ENCODE results near the gene ECD. TPM values are rescaled to one million over a fixed set of nuclear protein-coding genes. Genes with fewer than 3 reads are reported as not detected.
A peak's percentile ranks its signal among the peaks of the same experiment; 100 is the strongest.

Gene ECD
- total RNA-seq, result 10 to 100 TPM; 14.4 to 20.7 TPM

- Histone ChIP-seq H3K9me3 (no peaks in the 10 kb centered on the region), H3K4me1 (peaks cover 0 to 36% of the 10 kb centered on the region in 2 donors), H3K27me3 (no peaks in the 10 kb centered on the region), H3K36me3 (peaks cover 3% of the 10 kb centered on the region), H3K4me3 (peak within 1 kb of the TSS; percentile 80 to 90), H3K27ac (peak within 1 kb of the TSS; percentile 91 to 95)
- DNase-seq (ENCODE audit: low spot score), result peak; percentile 94
- TF ChIP-seq CTCF (IDR thresholded peaks at IDR 0.05), result peak in 1 of 2 donors; percentile 52
Observed at GRCh38 chr10:73167783-73168464, at the start of gene ECD, which contains the start of gene FAM149B1. TSS of gene ECD (minus strand) at chr10:73168008. CDS start at chr10:73163937, 4,071 bp downstream. TSS of gene FAM149B1 (plus strand) at chr10:73168119. CDS start at chr10:73168340, 221 bp downstream.

GRCh38 chr10:73215749-73216148 is 47.9 kb upstream of the ECD start:
- Histone ChIP-seq H3K27ac (no peak overlapping the region), H3K36me3 (peaks cover 32% of the 10 kb centered on the region), H3K4me1 (peaks cover 0 to 3% of the 10 kb centered on the region in 2 donors), H3K9me3 (no peaks in the 10 kb centered on the region), H3K27me3 (no peaks in the 10 kb centered on the region), H3K4me3 (no peak overlapping the region)
- TF ChIP-seq CTCF (IDR thresholded peaks at IDR 0.05), result no peak
- DNase-seq (ENCODE audit: low spot score), result no peak

- Histone ChIP-seq H3K27ac (no peak overlapping the region), H3K4me1 (no peaks in the 10 kb centered on the region), H3K9me3 (no peaks in the 10 kb centered on the region), H3K27me3 (no peaks in the 10 kb centered on the region), H3K36me3 (peaks cover 23% of the 10 kb centered on the region), H3K4me3 (no peak overlapping the region)
- no peak for DNase-seq (ENCODE audit: low spot score)
- TF ChIP-seq CTCF (IDR thresholded peaks at IDR 0.05), result no peak
Observed at GRCh38 chr10:73211106-73211811, 43.5 kb upstream of the ECD start.

GRCh38 chr10:73210395-73211105 is 42.7 kb upstream of the ECD start:
- H3K4me3 ChIP-seq, result no peak overlapping the region
- H3K9me3 ChIP-seq, result no peaks in the 10 kb centered on the region
- H3K27ac ChIP-seq, result no peak overlapping the region
- no peak for DNase-seq (ENCODE audit: low spot score)
- H3K36me3 ChIP-seq, result peaks cover 23% of the 10 kb centered on the region
- TF ChIP-seq CTCF (IDR thresholded peaks at IDR 0.05), result no peak
- no peaks in the 10 kb centered on the region for H3K27me3 ChIP-seq
- H3K4me1 ChIP-seq, result no peaks in the 10 kb centered on the region

GRCh38 chr10:73209705-73210104 is 41.9 kb upstream of the ECD start:
- Histone ChIP-seq H3K27me3 (no peaks in the 10 kb centered on the region), H3K27ac (no peak overlapping the region), H3K36me3 (peaks cover 23% of the 10 kb centered on the region), H3K4me1 (no peaks in the 10 kb centered on the region), H3K4me3 (no peak overlapping the region), H3K9me3 (no peaks in the 10 kb centered on the region)
- TF ChIP-seq CTCF (IDR thresholded peaks at IDR 0.05), result no peak
- no peak for DNase-seq (ENCODE audit: low spot score)

Measured in right atrium auricular region (tissue), 2 donors.